AG04449 (cell line): ENCODE results near the gene MYOCD.
A peak's percentile ranks its signal among the peaks of the same experiment; 100 is the strongest.

Source experiments
- CTCF ChIA-PET: fragments of 350-600 bp; formaldehyde crosslinking; extraction: SDS; loops from one replicate; lab custom pipeline; 2021; ENCODE audit warnings: antibody characterized with exemption; lab: Yijun Ruan, JAX
- POLR2A ChIA-PET: fragments of 400-600, 350-600 bp; formaldehyde crosslinking; extraction: SDS; loops from one replicate; lab custom pipeline; 2020; ENCODE audit warnings: antibody characterized with exemption, inconsistent platforms; lab: Yijun Ruan, JAX
- DNase-seq: peaks from one replicate; pipeline ENCODE4 v3.0.0-alpha.2; 2010; ENCODE audit warnings: low read depth, low spot score
- H3K4me3 ChIP-seq: 2 replicates; pipeline ENCODE4 v1.5.1; 2011; ENCODE audit warnings: low read depth, mild to moderate bottlenecking, control low read depth, low read length
- TF ChIP-seq, protein P1 (sequence below): IDR thresholded peaks from one replicate; pipeline ENCODE4 v1.5.1; 2011; ENCODE audit warnings: mild to moderate bottlenecking, moderate library complexity, low read length, control low read depth, inconsistent platforms; ENCODE audit not compliant: insufficient read depth; ENCODE audit errors: missing control alignments

MYOCD gene

DNA sequence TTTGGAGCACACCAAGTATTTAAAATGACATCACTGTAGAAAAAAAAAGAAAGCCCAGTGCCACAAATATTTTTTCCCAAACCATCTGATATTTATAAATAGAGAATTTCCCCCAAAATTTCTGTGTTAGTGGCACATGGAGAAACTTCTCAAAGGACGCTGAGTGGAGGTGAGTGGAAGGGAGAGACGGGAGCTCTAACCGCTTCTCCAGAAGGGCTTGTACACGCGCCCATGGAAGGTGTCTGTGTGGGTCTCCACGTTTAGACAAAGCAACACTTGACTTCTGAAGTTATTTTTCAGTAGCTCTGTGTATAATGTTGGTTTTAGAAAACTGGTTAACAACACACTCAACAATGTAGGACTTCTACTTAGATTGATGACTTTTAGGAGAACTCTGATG, 1.0 kb downstream of the MYOCD start:
- CTCF ChIA-PET = interaction anchor here (0.6 to 5.1 kb wide), 65 partner anchors 8 to 1791 kb away, joined by 3 to 211 read pairs (median 4); partner anchors contain the start of gene ARHGAP44

GRCh38 chr17:12667299-12667958, 1.7 kb downstream of the MYOCD start:
- DNase-seq = peak; percentile 45
- peak overlapping the region; percentile 73 for H3K4me3 ChIP-seq
- CTCF ChIA-PET = interaction anchor here (0.5 to 5.1 kb wide), 70 partner anchors 9 to 1791 kb away, joined by 3 to 211 read pairs (median 4); partner anchors contain the start of gene ARHGAP44
- TF ChIP-seq, protein P1, sequence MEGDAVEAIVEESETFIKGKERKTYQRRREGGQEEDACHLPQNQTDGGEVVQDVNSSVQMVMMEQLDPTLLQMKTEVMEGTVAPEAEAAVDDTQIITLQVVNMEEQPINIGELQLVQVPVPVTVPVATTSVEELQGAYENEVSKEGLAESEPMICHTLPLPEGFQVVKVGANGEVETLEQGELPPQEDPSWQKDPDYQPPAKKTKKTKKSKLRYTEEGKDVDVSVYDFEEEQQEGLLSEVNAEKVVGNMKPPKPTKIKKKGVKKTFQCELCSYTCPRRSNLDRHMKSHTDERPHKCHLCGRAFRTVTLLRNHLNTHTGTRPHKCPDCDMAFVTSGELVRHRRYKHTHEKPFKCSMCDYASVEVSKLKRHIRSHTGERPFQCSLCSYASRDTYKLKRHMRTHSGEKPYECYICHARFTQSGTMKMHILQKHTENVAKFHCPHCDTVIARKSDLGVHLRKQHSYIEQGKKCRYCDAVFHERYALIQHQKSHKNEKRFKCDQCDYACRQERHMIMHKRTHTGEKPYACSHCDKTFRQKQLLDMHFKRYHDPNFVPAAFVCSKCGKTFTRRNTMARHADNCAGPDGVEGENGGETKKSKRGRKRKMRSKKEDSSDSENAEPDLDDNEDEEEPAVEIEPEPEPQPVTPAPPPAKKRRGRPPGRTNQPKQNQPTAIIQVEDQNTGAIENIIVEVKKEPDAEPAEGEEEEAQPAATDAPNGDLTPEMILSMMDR = peak; percentile 55
- POLR2A ChIA-PET = interaction anchor here (1.1 kb wide), 1 partner anchor 204 kb away, joined by 3 read pairs; no protein-coding TSS in a partner anchor

More for the DNA sequence above, 1.0 kb downstream of the MYOCD start:
- peak overlapping the region; percentile 73 for H3K4me3 ChIP-seq
- POLR2A ChIA-PET = interaction anchor here (1.1 kb wide), 1 partner anchor 204 kb away, joined by 3 read pairs; no protein-coding TSS in a partner anchor
- DNase-seq = no peak
- TF ChIP-seq, protein P1 = no peak

GRCh38 chr17:12671906-12672305, 6.2 kb downstream of the MYOCD start:
- TF ChIP-seq, protein P1 = no peak
- DNase-seq = no peak
- CTCF ChIA-PET = interaction anchor here (0.8 to 1.3 kb wide), 5 partner anchors 11 to 491 kb away, joined by 3 to 5 read pairs (median 4); no protein-coding TSS in a partner anchor
- POLR2A ChIA-PET = no interaction called here
- H3K4me3 ChIP-seq = no peak overlapping the region

GRCh38 chr17:12672947-12673346, 7.3 kb downstream of the MYOCD start:
- no peak for DNase-seq
- CTCF ChIA-PET = interaction anchor here (0.6 to 1.3 kb wide), 6 partner anchors 58 to 492 kb away, joined by 3 to 5 read pairs (median 4); no protein-coding TSS in a partner anchor

GRCh38 chr17:12673788-12674187, 8.1 kb downstream of the MYOCD start:
- ChIA-PET CTCF (interaction anchor here (1.1 kb wide), 1 partner anchor 435 kb away, joined by 3 read pairs; no protein-coding TSS in a partner anchor), POLR2A (no interaction called here)

More at GRCh38 chr17:12672947-12673346, 7.3 kb downstream of the MYOCD start:
- TF ChIP-seq, protein P1 = no peak
- POLR2A ChIA-PET = no interaction called here
- no peak overlapping the region for H3K4me3 ChIP-seq

More at GRCh38 chr17:12673788-12674187, 8.1 kb downstream of the MYOCD start:
- TF ChIP-seq, protein P1 = no peak
- H3K4me3 ChIP-seq = no peak overlapping the region
- no peak for DNase-seq
